ENCODE results near the gene CDC73. TPM values are rescaled to one million over a fixed set of nuclear protein-coding genes. Genes with fewer than 3 reads are reported as not detected.

CDC73 gene
- total and polyA plus RNA-seq, 2 donors (not counting 1 experiment from before 2014, with no cell fraction given): 18.7 to 69.8 TPM

DNA sequence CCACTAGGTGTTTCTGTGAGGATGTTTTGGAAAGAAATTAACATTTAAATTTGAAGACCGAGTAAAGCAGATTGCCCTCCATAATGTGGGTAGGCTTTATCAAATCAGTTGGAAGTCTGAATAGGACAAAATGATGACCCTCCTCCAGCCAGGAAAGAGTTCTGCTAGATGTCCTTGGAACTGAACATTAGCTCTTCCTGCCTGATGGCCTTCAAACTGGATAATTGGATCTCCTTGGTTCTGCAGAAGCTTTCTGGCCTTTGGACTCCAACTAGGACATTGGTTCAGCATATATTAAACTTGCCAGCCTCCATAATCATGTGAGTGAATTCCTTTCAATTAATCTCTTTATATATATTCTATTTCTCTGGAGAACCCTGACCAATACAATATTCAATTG lies 12.2 kb upstream of the CDC73 start:
- TF ChIP-seq, protein P1, sequence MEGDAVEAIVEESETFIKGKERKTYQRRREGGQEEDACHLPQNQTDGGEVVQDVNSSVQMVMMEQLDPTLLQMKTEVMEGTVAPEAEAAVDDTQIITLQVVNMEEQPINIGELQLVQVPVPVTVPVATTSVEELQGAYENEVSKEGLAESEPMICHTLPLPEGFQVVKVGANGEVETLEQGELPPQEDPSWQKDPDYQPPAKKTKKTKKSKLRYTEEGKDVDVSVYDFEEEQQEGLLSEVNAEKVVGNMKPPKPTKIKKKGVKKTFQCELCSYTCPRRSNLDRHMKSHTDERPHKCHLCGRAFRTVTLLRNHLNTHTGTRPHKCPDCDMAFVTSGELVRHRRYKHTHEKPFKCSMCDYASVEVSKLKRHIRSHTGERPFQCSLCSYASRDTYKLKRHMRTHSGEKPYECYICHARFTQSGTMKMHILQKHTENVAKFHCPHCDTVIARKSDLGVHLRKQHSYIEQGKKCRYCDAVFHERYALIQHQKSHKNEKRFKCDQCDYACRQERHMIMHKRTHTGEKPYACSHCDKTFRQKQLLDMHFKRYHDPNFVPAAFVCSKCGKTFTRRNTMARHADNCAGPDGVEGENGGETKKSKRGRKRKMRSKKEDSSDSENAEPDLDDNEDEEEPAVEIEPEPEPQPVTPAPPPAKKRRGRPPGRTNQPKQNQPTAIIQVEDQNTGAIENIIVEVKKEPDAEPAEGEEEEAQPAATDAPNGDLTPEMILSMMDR (conservative IDR thresholded peaks at IDR 0.05 in 1 of 2, IDR thresholded peaks at IDR 0.05 in 1 of 2; ENCODE audit: low read depth in 1 of 2, low read length in 2 of 2): no peak
- no peak for TF ChIP-seq EZH2 (IDR thresholded peaks at IDR 0.05; ENCODE audit: low read length, missing control alignments)
- no peak overlapping the region for H3K4me2 ChIP-seq (ENCODE audit: extremely low read depth, insufficient read depth, low read length)

DNA sequence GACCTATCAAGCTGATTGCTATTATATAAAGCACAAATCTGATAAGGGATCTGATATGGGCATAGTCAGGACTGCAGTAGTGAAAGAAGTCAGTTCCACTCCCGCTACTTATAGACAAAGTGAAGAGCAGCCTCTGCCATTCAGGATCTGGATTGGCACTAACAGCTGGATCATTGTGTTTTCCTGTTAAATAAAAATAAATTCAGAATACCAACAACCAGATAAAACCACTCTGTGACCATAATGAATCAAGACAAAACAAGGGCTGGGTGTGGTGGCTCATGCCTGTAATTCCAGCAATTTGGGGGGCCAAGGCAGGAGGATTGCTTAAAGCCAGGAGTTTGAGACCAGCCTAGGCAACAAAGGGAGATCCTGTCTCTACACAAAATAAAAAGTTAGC lies 11.6 kb upstream of the CDC73 start:
- no peak for DNase-seq (ENCODE audit: low read depth in 2 of 2)
- Histone ChIP-seq H3K4me1 (ENCODE audit: control insufficient read depth, extremely low read depth, insufficient read depth, low read length) (peaks cover 23% of the 10 kb centered on the region), H3K27ac (ENCODE audit: insufficient read depth, low read length) (no peak overlapping the region), H3K9ac (ENCODE audit: insufficient read depth, low read length) (no peak overlapping the region), H3K27me3 (ENCODE audit: control insufficient read depth, insufficient read depth, low read length) (no peaks in the 10 kb centered on the region), H4K20me1 (ENCODE audit: control insufficient read depth, extremely low read depth, insufficient read depth, low read length) (no peaks in the 10 kb centered on the region), H3K4me2 (ENCODE audit: extremely low read depth, insufficient read depth, low read length) (no peak overlapping the region), H3K4me3 (replicated peaks in 1 of 4; ENCODE audit: control extremely low read depth in 1 of 4, insufficient read depth in 1 of 4, low read depth in 3 of 4, low read length in 4 of 4) (no peak overlapping the region), H3K79me2 (ENCODE audit: control insufficient read depth, insufficient read depth, low read length) (no peaks in the 10 kb centered on the region), H3K36me3 (ENCODE audit: control insufficient read depth, insufficient read depth, low read length) (no peaks in the 10 kb centered on the region), H2AFZ (ENCODE audit: low read length) (no peak overlapping the region), H3K9me3 (ENCODE audit: control insufficient read depth, insufficient read depth, low read depth, low read length) (no peaks in the 10 kb centered on the region)
- no peak for TF ChIP-seq EZH2 (IDR thresholded peaks at IDR 0.05; ENCODE audit: low read length, missing control alignments)
- TF ChIP-seq, protein P1 (conservative IDR thresholded peaks at IDR 0.05 in 1 of 2, IDR thresholded peaks at IDR 0.05 in 1 of 2; ENCODE audit: low read depth in 1 of 2, low read length in 2 of 2): no peak

More for the DNA sequence above, 12.2 kb upstream of the CDC73 start:
- Histone ChIP-seq H3K79me2 (ENCODE audit: control insufficient read depth, insufficient read depth, low read length) (no peaks in the 10 kb centered on the region), H3K27me3 (ENCODE audit: control insufficient read depth, insufficient read depth, low read length) (no peaks in the 10 kb centered on the region), H4K20me1 (ENCODE audit: control insufficient read depth, extremely low read depth, insufficient read depth, low read length) (no peaks in the 10 kb centered on the region), H3K36me3 (ENCODE audit: control insufficient read depth, insufficient read depth, low read length) (no peaks in the 10 kb centered on the region), H3K9ac (ENCODE audit: insufficient read depth, low read length) (no peak overlapping the region), H3K4me3 (replicated peaks in 1 of 4; ENCODE audit: control extremely low read depth in 1 of 4, insufficient read depth in 1 of 4, low read depth in 3 of 4, low read length in 4 of 4) (no peak overlapping the region), H2AFZ (ENCODE audit: low read length) (no peak overlapping the region), H3K9me3 (ENCODE audit: control insufficient read depth, insufficient read depth, low read depth, low read length) (no peaks in the 10 kb centered on the region), H3K27ac (ENCODE audit: insufficient read depth, low read length) (no peak overlapping the region), H3K4me1 (ENCODE audit: control insufficient read depth, extremely low read depth, insufficient read depth, low read length) (peaks cover 21% of the 10 kb centered on the region)
- DNase-seq (ENCODE audit: low read depth in 2 of 2): no peak

DNA sequence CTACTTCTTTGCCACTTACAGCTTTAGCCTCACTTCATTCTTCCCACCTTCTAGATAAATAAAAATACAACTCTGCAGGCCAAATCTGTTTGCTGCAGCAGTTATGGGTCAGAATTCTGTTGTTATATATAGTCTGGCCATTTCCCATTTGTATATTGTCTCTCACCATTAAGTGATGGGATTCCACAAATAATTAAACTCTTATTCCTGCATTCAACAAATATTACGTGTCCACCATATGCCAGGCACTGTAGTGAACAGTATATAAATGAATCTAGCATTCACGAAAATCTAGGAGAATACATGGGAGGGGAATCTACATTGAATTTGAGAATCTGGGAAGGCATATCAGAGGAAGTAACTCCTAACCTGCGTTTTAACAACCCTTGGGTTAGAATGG lies 11.0 kb upstream of the CDC73 start:
- H2AFZ ChIP-seq (ENCODE audit: low read length): no peak overlapping the region
- TF ChIP-seq, protein P1 (conservative IDR thresholded peaks at IDR 0.05 in 1 of 2, IDR thresholded peaks at IDR 0.05 in 1 of 2; ENCODE audit: low read depth in 1 of 2, low read length in 2 of 2): no peak
- no peak for TF ChIP-seq EZH2 (IDR thresholded peaks at IDR 0.05; ENCODE audit: low read length, missing control alignments)
- H3K36me3 ChIP-seq (ENCODE audit: control insufficient read depth, insufficient read depth, low read length): no peaks in the 10 kb centered on the region
- H3K9me3 ChIP-seq (ENCODE audit: control insufficient read depth, insufficient read depth, low read depth, low read length): no peaks in the 10 kb centered on the region
- no peak overlapping the region for H3K4me3 ChIP-seq (replicated peaks in 1 of 4; ENCODE audit: control extremely low read depth in 1 of 4, insufficient read depth in 1 of 4, low read depth in 3 of 4, low read length in 4 of 4)
- peaks cover 24% of the 10 kb centered on the region for H3K4me1 ChIP-seq (ENCODE audit: control insufficient read depth, extremely low read depth, insufficient read depth, low read length)
- no peak overlapping the region for H3K27ac ChIP-seq (ENCODE audit: insufficient read depth, low read length)
- H4K20me1 ChIP-seq (ENCODE audit: control insufficient read depth, extremely low read depth, insufficient read depth, low read length): no peaks in the 10 kb centered on the region
- no peaks in the 10 kb centered on the region for H3K79me2 ChIP-seq (ENCODE audit: control insufficient read depth, insufficient read depth, low read length)
- no peak for DNase-seq (ENCODE audit: low read depth in 2 of 2)
- no peaks in the 10 kb centered on the region for H3K27me3 ChIP-seq (ENCODE audit: control insufficient read depth, insufficient read depth, low read length)
- H3K9ac ChIP-seq (ENCODE audit: insufficient read depth, low read length): no peak overlapping the region
- H3K4me2 ChIP-seq (ENCODE audit: extremely low read depth, insufficient read depth, low read length): no peak overlapping the region
